K562 (cell line): ENCODE results near the gene SLC7A8. TPM values are rescaled to one million over a fixed set of nuclear protein-coding genes. Genes with fewer than 3 reads are reported as not detected.
A peak's percentile ranks its signal among the peaks of the same experiment; 100 is the strongest.

Experiments
- BRD9 ChIP-seq: fragments of 450-650 bp; IDR thresholded peaks from 2 replicates; pipeline ENCODE4 v1.6.1; 2018; ENCODE audit warnings: low read depth; ENCODE audit not compliant: partially characterized antibody
- CBX5 ChIP-seq: IDR thresholded peaks from 2 replicates; pipeline ENCODE4 v1.6.1; 2014; ENCODE audit warnings: low read depth, borderline replicate concordance
- DPF2 ChIP-seq: fragments of 450-650 bp; IDR thresholded peaks from 2 replicates; pipeline ENCODE4 v1.6.1; 2016
- EGR1 ChIP-seq: fragments of 450-650 bp; conservative IDR thresholded peaks from 2 replicates; pipeline ENCODE4 v1.6.1; 2017; ENCODE audit warnings: mild to moderate bottlenecking
- EP400 ChIP-seq: fragments of 450-650 bp; IDR thresholded peaks from 2 replicates; pipeline ENCODE4 v1.6.1; 2017; ENCODE audit warnings: antibody characterized with exemption, mild to moderate bottlenecking, moderate library complexity
- ETV6 ChIP-seq, 3 experiments: fragments of 150-350 bp in 1 of 3; sonication (generic) in 1 of 3; formaldehyde crosslinking in 1 of 3; IDR thresholded peaks; 2 replicates each; pipeline versions ENCODE4 v1.6.1 to v1.8.0; 2014 to 2022; ENCODE audit warnings: borderline replicate concordance in 2 of 3, low read depth in 2 of 3, antibody characterized with exemption in 1 of 3, low read length in 1 of 3, mild to moderate bottlenecking in 1 of 3, missing genetic modification reagents in 1 of 3
- GABPA ChIP-seq: fragments of 200-800 bp; sonication (Bioruptor generic); conservative IDR thresholded peaks from 2 replicates; pipeline ENCODE4 v1.6.1; 2016; ENCODE audit warnings: low read depth, missing genetic modification characterization, missing compliant biosample characterization
- KHSRP ChIP-seq: fragments of 450-650 bp; IDR thresholded peaks from 2 replicates; pipeline ENCODE4 v1.6.1; 2017
- MXI1 ChIP-seq: IDR thresholded peaks from 2 replicates; pipeline ENCODE4 v1.6.1; 2011; ENCODE audit warnings: low read depth, mild to moderate bottlenecking, improper control_type of control experiment, low read length
- PHF8 ChIP-seq: fragments of 200-600 bp; sonication (generic); IDR thresholded peaks from 2 replicates; pipeline ENCODE4 v1.6.1; 2012; ENCODE audit warnings: mixed run types, mild to moderate bottlenecking, inconsistent platforms, low read length, moderate library complexity, borderline replicate concordance
- RBFOX2 ChIP-seq: fragments of 200-400 bp; formaldehyde crosslinking; IDR thresholded peaks from 2 replicates; pipeline ENCODE4 v1.6.1; 2017; ENCODE audit warnings: low read depth, mild to moderate bottlenecking, low read length, moderate library complexity
- SAP30 ChIP-seq: fragments of 200-600 bp; sonication (generic); IDR thresholded peaks from 2 replicates; pipeline ENCODE4 v1.6.1; 2012; ENCODE audit warnings: borderline replicate concordance, low read depth, mild to moderate bottlenecking, moderate library complexity, low read length, control low read depth, inconsistent platforms; ENCODE audit not compliant: insufficient read depth, poor library complexity, severe bottlenecking
- ZNF436 ChIP-seq: fragments of 250-450, 450-650 bp; sonication (Bioruptor Pico); formaldehyde crosslinking; IDR thresholded peaks from 2 replicates; pipeline ENCODE4 v1.7.0; 2020; ENCODE audit warnings: mild to moderate bottlenecking
- polyA plus RNA-seq, 8 experiments: library from polyadenylated mRNA; depleted of rRNA in 4 of 8; stranded (reverse) in 5 of 8; unstranded in 3 of 8; fragments of >200 nt; fragmentation: Nextera tagmentation in 2 of 8; fragmentation: Illumina TruSeq in 1 of 8; extraction: Ambion mirVana in 2 of 8; extraction: Trizol in 1 of 8; gene quantifications; 2 replicates each; pipeline versions ENCODE4 v1.2.1 to v1.2.3, GENCODE V29; 2011 to 2014; ENCODE audit warnings: inconsistent platforms in 1 of 8, missing spikeins in 1 of 8
- total RNA-seq, 7 experiments: library from RNA; depleted of rRNA in 6 of 7; stranded (reverse); fragments of >200 nt in 6 of 7; fragmentation: Illumina TruSeq in 2 of 7; extraction: Trizol in 2 of 7; gene quantifications; 2 replicates each; pipeline versions ENCODE4 v1.2.1 to v1.2.3, GENCODE V29; 2011 to 2021; ENCODE audit warnings: low replicate concordance in 1 of 7
- TF ChIP-seq, protein P1 (sequence below): IDR thresholded peaks from 2 replicates; pipeline ENCODE4 v1.6.1; 2014; ENCODE audit warnings: antibody characterized with exemption
- TF ChIP-seq, protein P2 (sequence below): fragments of 250-450 bp; sonication (Bioruptor Pico); IDR thresholded peaks from 2 replicates; pipeline ENCODE4 v1.8.0; 2021; ENCODE audit warnings: borderline replicate concordance, mild to moderate bottlenecking, moderate library complexity; ENCODE audit not compliant: poor library complexity, severe bottlenecking
- TF ChIP-seq, protein P3 (sequence below), 2 experiments: fragments of 150-350 bp in 1 of 2; IDR thresholded peaks; 2 replicates each; pipeline ENCODE4 v1.6.1; 2012 to 2016; ENCODE audit warnings: low read depth in 2 of 2, low read length in 2 of 2, mild to moderate bottlenecking in 1 of 2, moderate library complexity in 1 of 2
- TF ChIP-seq, protein P4 (sequence below): fragments of 250-450 bp; sonication (Bioruptor Pico); IDR thresholded peaks from 2 replicates; pipeline ENCODE4 v1.8.0; 2022; ENCODE audit warnings: inconsistent platforms

SLC7A8 gene
- total and polyA plus RNA-seq, 9 of the 15 experiments (the other 6 are each of a cell fraction or from before 2014, with no cell fraction given): 2.0 to 33.0 (median 6.0) TPM

DNA sequence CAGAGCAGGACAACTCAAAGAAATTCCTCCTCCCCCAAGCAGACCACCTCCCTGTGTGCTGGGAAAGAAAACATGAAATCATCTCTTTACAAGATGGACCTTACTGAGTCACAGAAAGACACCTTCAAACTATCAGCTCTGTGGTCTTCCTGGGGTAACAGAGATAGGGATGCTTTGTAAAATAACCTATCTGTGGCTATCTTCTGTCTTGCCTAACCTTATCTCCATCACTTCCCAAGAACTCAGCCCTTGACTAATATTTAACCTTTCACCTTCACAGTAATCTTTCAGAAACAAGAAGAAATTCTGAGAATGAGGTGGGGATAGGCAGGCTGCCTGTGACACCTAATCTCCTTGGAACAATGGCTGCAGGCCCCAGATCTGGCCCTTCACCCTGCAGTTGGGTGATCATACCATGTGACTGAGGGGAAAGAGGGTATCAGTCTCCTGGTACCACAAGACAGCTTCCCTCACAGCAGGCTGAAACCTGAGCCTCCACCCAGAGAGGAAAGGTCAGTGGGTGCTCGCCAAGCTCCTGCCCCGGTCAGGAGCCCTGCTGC is 37.0 kb downstream of the SLC7A8 start (continued):
- TF ChIP-seq EGR1 (peak; percentile 65), KHSRP (peak; percentile 75; the same call in 1 of the 2 replicates), SAP30 (no peak), DPF2 (peak; percentile 97), EP400 (peak; percentile 63), MXI1 (peak; percentile 41; the same call in 1 of the 2 replicates), GABPA (tag) (no peak), ETV6 (IDR thresholded peaks at IDR 0.05; ENCODE audit: borderline replicate concordance in 1 of 2, low read depth in 2 of 2, low read length in 1 of 2) (0 out of 4 replicates have a peak, but pooled peaks of 1 of the 2 experiments have one; percentile 47), ETV6 (CRISPR knock-in tag; IDR thresholded peaks at IDR 0.05; ENCODE audit: borderline replicate concordance) (no peak), CBX5 (no peak), PHF8 (no peak), ZNF436 (no peak), RBFOX2 (no peak), BRD9 (peak; percentile 62)
- TF ChIP-seq, protein P1, sequence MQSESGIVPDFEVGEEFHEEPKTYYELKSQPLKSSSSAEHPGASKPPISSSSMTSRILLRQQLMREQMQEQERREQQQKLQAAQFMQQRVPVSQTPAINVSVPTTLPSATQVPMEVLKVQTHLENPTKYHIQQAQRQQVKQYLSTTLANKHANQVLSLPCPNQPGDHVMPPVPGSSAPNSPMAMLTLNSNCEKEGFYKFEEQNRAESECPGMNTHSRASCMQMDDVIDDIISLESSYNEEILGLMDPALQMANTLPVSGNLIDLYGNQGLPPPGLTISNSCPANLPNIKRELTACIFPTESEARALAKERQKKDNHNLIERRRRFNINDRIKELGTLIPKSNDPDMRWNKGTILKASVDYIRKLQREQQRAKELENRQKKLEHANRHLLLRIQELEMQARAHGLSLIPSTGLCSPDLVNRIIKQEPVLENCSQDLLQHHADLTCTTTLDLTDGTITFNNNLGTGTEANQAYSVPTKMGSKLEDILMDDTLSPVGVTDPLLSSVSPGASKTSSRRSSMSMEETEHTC: peak; percentile 74
- TF ChIP-seq, protein P2, sequence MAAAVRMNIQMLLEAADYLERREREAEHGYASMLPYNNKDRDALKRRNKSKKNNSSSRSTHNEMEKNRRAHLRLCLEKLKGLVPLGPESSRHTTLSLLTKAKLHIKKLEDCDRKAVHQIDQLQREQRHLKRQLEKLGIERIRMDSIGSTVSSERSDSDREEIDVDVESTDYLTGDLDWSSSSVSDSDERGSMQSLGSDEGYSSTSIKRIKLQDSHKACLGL (CRISPR knock-in tag): no peak
- TF ChIP-seq, protein P3, sequence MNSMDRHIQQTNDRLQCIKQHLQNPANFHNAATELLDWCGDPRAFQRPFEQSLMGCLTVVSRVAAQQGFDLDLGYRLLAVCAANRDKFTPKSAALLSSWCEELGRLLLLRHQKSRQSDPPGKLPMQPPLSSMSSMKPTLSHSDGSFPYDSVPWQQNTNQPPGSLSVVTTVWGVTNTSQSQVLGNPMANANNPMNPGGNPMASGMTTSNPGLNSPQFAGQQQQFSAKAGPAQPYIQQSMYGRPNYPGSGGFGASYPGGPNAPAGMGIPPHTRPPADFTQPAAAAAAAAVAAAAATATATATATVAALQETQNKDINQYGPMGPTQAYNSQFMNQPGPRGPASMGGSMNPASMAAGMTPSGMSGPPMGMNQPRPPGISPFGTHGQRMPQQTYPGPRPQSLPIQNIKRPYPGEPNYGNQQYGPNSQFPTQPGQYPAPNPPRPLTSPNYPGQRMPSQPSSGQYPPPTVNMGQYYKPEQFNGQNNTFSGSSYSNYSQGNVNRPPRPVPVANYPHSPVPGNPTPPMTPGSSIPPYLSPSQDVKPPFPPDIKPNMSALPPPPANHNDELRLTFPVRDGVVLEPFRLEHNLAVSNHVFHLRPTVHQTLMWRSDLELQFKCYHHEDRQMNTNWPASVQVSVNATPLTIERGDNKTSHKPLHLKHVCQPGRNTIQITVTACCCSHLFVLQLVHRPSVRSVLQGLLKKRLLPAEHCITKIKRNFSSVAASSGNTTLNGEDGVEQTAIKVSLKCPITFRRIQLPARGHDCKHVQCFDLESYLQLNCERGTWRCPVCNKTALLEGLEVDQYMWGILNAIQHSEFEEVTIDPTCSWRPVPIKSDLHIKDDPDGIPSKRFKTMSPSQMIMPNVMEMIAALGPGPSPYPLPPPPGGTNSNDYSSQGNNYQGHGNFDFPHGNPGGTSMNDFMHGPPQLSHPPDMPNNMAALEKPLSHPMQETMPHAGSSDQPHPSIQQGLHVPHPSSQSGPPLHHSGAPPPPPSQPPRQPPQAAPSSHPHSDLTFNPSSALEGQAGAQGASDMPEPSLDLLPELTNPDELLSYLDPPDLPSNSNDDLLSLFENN (IDR thresholded peaks at IDR 0.05; ENCODE audit: low read depth in 2 of 2, low read length in 2 of 2): peak in 1 of 2 experiments; percentile 58; a peak in 2 of 4 replicates
- TF ChIP-seq, protein P4, sequence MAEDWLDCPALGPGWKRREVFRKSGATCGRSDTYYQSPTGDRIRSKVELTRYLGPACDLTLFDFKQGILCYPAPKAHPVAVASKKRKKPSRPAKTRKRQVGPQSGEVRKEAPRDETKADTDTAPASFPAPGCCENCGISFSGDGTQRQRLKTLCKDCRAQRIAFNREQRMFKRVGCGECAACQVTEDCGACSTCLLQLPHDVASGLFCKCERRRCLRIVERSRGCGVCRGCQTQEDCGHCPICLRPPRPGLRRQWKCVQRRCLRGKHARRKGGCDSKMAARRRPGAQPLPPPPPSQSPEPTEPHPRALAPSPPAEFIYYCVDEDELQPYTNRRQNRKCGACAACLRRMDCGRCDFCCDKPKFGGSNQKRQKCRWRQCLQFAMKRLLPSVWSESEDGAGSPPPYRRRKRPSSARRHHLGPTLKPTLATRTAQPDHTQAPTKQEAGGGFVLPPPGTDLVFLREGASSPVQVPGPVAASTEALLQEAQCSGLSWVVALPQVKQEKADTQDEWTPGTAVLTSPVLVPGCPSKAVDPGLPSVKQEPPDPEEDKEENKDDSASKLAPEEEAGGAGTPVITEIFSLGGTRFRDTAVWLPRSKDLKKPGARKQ: no peak
